ENCODE measurements around the gene CORO2B. TPM values are rescaled to one million over a fixed set of nuclear protein-coding genes. Genes with fewer than 3 reads are reported as not detected.

CORO2B gene
- total and polyA plus RNA-seq, 4 donors: 2.4 to 12.5 (median 4.3) TPM

GRCh38 chr15:68627476-68627875, 48.7 kb downstream of the CORO2B start:
- WGBS, 2 donors: 81 to 83% methylated on average over 7 of the region's 7 CpGs

GRCh38 chr15:68627995-68628394, 49.2 kb downstream of the CORO2B start:
- no peak for TF ChIP-seq CTCF (IDR thresholded peaks at IDR 0.05; ENCODE audit: control extremely low read depth, extremely low read depth)
- whole genome bisulfite sequencing, 2 donors: 89 to 98% methylated on average over 2 of the region's 2 CpGs
- DNase-seq: no peak

More at GRCh38 chr15:68627476-68627875, 48.7 kb downstream of the CORO2B start:
- no peak for DNase-seq
- no peak for ATAC-seq (ENCODE audit: insufficient read depth, low FRiP score)
- H3K27me3 ChIP-seq (ENCODE audit: control insufficient read depth in 3 of 3, insufficient read depth in 3 of 3, low read length in 2 of 3): no peaks in the 10 kb centered on the region
- no peaks in the 10 kb centered on the region for H3K36me3 ChIP-seq (ENCODE audit: control insufficient read depth in 4 of 4, insufficient read depth in 4 of 4, low read length in 4 of 4)
- H3K4me3 ChIP-seq: no peak overlapping the region
- no peak for TF ChIP-seq CTCF (IDR thresholded peaks at IDR 0.05; ENCODE audit: control extremely low read depth, extremely low read depth)
- no peak overlapping the region for H3K9ac ChIP-seq (ENCODE audit: insufficient read depth in 1 of 2, low read length in 2 of 2)
- H3K27ac ChIP-seq (ENCODE audit: low read depth in 1 of 2, low read length in 1 of 2): no peak overlapping the region
- no peaks in the 10 kb centered on the region for H3K9me3 ChIP-seq (ENCODE audit: control insufficient read depth in 4 of 4, insufficient read depth in 3 of 4, low read length in 3 of 4)
- peaks cover 0 to 15% (median 5%) of the 10 kb centered on the region in 5 donors for H3K4me1 ChIP-seq (ENCODE audit: control insufficient read depth in 5 of 5, insufficient read depth in 5 of 5, low read length in 5 of 5)

GRCh38 chr15:68629519-68630210, 50.9 kb downstream of the CORO2B start:
- no peak for ATAC-seq (ENCODE audit: insufficient read depth, low FRiP score)
- TF ChIP-seq CTCF (IDR thresholded peaks at IDR 0.05; ENCODE audit: control extremely low read depth, extremely low read depth): no peak

More at GRCh38 chr15:68627995-68628394, 49.2 kb downstream of the CORO2B start:
- Histone ChIP-seq H3K9ac (ENCODE audit: insufficient read depth in 1 of 2, low read length in 2 of 2) (no peak overlapping the region), H3K4me3 (no peak overlapping the region), H3K27me3 (ENCODE audit: control insufficient read depth in 3 of 3, insufficient read depth in 3 of 3, low read length in 2 of 3) (no peaks in the 10 kb centered on the region), H3K27ac (ENCODE audit: low read depth in 1 of 2, low read length in 1 of 2) (no peak overlapping the region), H3K9me3 (ENCODE audit: control insufficient read depth in 4 of 4, insufficient read depth in 3 of 4, low read length in 3 of 4) (no peaks in the 10 kb centered on the region), H3K36me3 (ENCODE audit: control insufficient read depth in 4 of 4, insufficient read depth in 4 of 4, low read length in 4 of 4) (no peaks in the 10 kb centered on the region), H3K4me1 (ENCODE audit: control insufficient read depth in 5 of 5, insufficient read depth in 5 of 5, low read length in 5 of 5) (peaks cover 0 to 21% (median 10%) of the 10 kb centered on the region in 5 donors)
- no peak for ATAC-seq (ENCODE audit: insufficient read depth, low FRiP score)

More at GRCh38 chr15:68629519-68630210, 50.9 kb downstream of the CORO2B start:
- 56 to 65% methylated on average over 8 of the region's 8 CpGs for WGBS, 2 donors
- Histone ChIP-seq H3K9me3 (ENCODE audit: control insufficient read depth in 4 of 4, insufficient read depth in 3 of 4, low read length in 3 of 4) (no peaks in the 10 kb centered on the region), H3K4me3 (no peak overlapping the region), H3K27ac (ENCODE audit: low read depth in 1 of 2, low read length in 1 of 2) (no peak overlapping the region), H3K4me1 (ENCODE audit: control insufficient read depth in 5 of 5, insufficient read depth in 5 of 5, low read length in 5 of 5) (peaks cover 2 to 33% (median 12%) of the 10 kb centered on the region in 5 donors), H3K9ac (ENCODE audit: insufficient read depth in 1 of 2, low read length in 2 of 2) (no peak overlapping the region), H3K27me3 (ENCODE audit: control insufficient read depth in 3 of 3, insufficient read depth in 3 of 3, low read length in 2 of 3) (no peaks in the 10 kb centered on the region), H3K36me3 (ENCODE audit: control insufficient read depth in 4 of 4, insufficient read depth in 4 of 4, low read length in 4 of 4) (no peaks in the 10 kb centered on the region)
- DNase-seq: no peak
